ENCODE measurements around the gene CPT1B. TPM values are rescaled to one million over a fixed set of nuclear protein-coding genes. Genes with fewer than 3 reads are reported as not detected.
A peak's percentile ranks its signal among the peaks of the same experiment; 100 is the strongest.

CPT1B gene
- total and polyA plus RNA-seq, 10 of the 15 experiments (the other 5 are each of a cell fraction or from before 2014, with no cell fraction given), result 3.5 to 54.0 (median 21.7) TPM

GRCh38 chr22:50621356-50621880, 43.2 kb upstream of the CPT1B start (continued):
- no peak; the same call in 1 of the 2 replicates for TF ChIP-seq IKZF1 (conservative IDR thresholded peaks at IDR 0.05)
- TF ChIP-seq POLR2AphosphoS2 (IDR thresholded peaks at IDR 0.05; ENCODE audit: low read depth, low read length), result no peak
- no peak for TF ChIP-seq TCF3 (IDR thresholded peaks at IDR 0.05; ENCODE audit: borderline replicate concordance, insufficient read depth, low read depth, low read length)
- peak; percentile 17; the same call in 1 of the 2 replicates for TF ChIP-seq DPF2 (IDR thresholded peaks at IDR 0.05)
- no peak for TF ChIP-seq USF1 (IDR thresholded peaks at IDR 0.05; ENCODE audit: borderline replicate concordance, extremely low read length, insufficient read depth, low read depth, low read length)
- TF ChIP-seq YY1 (IDR thresholded peaks at IDR 0.05; ENCODE audit: low read depth, low read length), result 0 out of 2 replicates have a peak, but pooled peaks have one; percentile 10

DNA sequence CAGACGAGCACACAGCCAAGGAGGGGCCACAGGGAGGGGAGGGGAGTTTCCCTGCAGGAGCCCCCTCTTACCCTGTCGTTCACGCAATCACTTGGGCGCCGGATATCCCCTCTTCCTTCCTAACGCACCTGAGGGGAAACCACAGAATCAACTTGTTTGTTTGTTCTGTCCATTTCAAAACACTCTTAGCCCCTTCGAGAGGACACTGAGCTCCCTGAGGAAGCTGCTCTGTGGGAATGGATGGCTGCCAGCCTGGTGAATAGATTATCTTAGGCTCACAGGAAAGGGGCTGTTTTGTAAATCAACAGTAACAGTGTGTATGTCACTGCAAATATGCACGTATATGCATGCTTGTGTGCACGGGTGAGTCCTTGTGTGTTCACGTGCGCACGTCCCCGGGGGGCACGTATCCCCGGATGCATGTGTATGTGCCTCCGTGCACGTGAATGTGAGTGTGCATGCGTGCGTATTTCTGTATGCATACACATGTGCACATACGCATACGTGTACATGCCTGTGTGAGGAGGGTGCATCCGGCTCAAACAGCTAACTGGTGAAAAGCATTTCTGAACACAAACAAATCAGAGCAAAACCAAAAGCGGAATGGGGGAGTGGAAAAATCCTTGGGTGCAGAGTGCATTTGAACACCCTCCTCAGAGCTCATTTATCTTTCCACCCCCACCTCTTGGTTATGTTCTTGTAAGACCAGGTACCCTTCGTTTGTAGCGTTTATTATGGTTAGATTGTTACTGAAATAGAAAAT, 42.5 kb upstream of the CPT1B start:
- H3K9ac ChIP-seq (ENCODE audit: control insufficient read depth, insufficient read depth, low read length), result peak overlapping the region; percentile 84
- ChIA-PET SMC1A (ENCODE audit: uncharacterized antibody, unreplicated experiment) (interaction anchor here (0.7 to 3.4 kb wide), 26 partner anchors 12 to 380 kb away, joined by 3 to 20 read pairs (median 4); partner anchors contain the start of genes CHKB, LMF2, NCAPH2 and SCO2), CTCF (interaction anchor here (0.5 to 3.5 kb wide), 53 partner anchors 9 to 472 kb away, joined by 3 to 32 read pairs (median 6); partner anchors contain the start of genes KLHDC7B, LMF2, NCAPH2 and PLXNB2), POLR2A (interaction anchor here (0.5 to 2.1 kb wide), 13 partner anchors 22 to 370 kb away, joined by 3 to 11 read pairs (median 4); partner anchors contain the start of genes HDAC10, LMF2, NCAPH2 and SCO2), RAD21 (ENCODE audit: unreplicated experiment) (interaction anchor here (0.5 to 4.0 kb wide), 32 partner anchors 12 to 808 kb away, joined by 3 to 43 read pairs (median 4); partner anchors contain the start of genes CHKB, HDAC10, LMF2 and NCAPH2)
- H3K79me2 ChIP-seq (ENCODE audit: control insufficient read depth, insufficient read depth, low read length), result no peaks in the 10 kb centered on the region
- peak overlapping the region; percentile 87 for H2AFZ ChIP-seq (ENCODE audit: control insufficient read depth, low read depth, low read length)
- ATAC-seq (peak; percentile 86), FAIRE-seq (peak; percentile 7), DNase-seq (ENCODE audit: low read depth, low spot score) (peak; percentile 86)
- in situ Hi-C loops (cut with MboI), result loop anchor here (5.0 kb wide), 1 partner anchor 93 kb away; the partner anchor contains the start of gene SCO2
- H3K4me1 ChIP-seq (ENCODE audit: control insufficient read depth, insufficient read depth, low read length), result peaks cover 28% of the 10 kb centered on the region
- H3K27ac ChIP-seq (ENCODE audit: control insufficient read depth, insufficient read depth), result peak overlapping the region; percentile 97
- H4K20me1 ChIP-seq (ENCODE audit: control insufficient read depth, insufficient read depth), result no peaks in the 10 kb centered on the region
- intact Hi-C loops (cut with micrococcal nuclease; ENCODE audit: unreplicated experiment), result loop anchor here (1.0 to 5.0 kb wide), 4 partner anchors 72 to 378 kb away; no protein-coding TSS in a partner anchor
- H3K4me2 ChIP-seq (ENCODE audit: control insufficient read depth, insufficient read depth), result peak overlapping the region; percentile 100
- no peaks in the 10 kb centered on the region for H3K9me3 ChIP-seq (replicated peaks; ENCODE audit: control insufficient read depth, insufficient read depth, low read length)
- no TSS peak for BruUV-seq (replicated peaks)
- no peaks in the 10 kb centered on the region for H3K27me3 ChIP-seq (replicated peaks in 1 of 2; ENCODE audit: control insufficient read depth in 2 of 2, insufficient read depth in 2 of 2, low read length in 1 of 2)
- H3K4me3 ChIP-seq, result peak overlapping the region; percentile 70
- under 1% methylated on average over 24 of the region's 25 CpGs for WGBS (ENCODE audit: insufficient coverage, insufficient replicate concordance, low lambda C conversion rate, missing lambda C conversion rate)
- H3K36me3 ChIP-seq (ENCODE audit: control insufficient read depth in 2 of 2, insufficient read depth in 2 of 2, low read length in 1 of 2), result no peaks in the 10 kb centered on the region; a peak in 2 of 4 replicates
- TF ChIP-seq MTA3 (IDR thresholded peaks at IDR 0.05; ENCODE audit: borderline replicate concordance, low read length) (no peak), CBFB (IDR thresholded peaks at IDR 0.05; ENCODE audit: low read depth) (0 out of 2 replicates have a peak, but pooled peaks have one; percentile 10), ZNF274 (IDR thresholded peaks at IDR 0.05; ENCODE audit: insufficient read depth, insufficient read length) (no peak), E4F1 (IDR thresholded peaks at IDR 0.05; ENCODE audit: borderline replicate concordance, partially characterized antibody) (no peak), ATF2 (IDR thresholded peaks at IDR 0.05; ENCODE audit: low read length) (no peak; the same call in 1 of the 2 replicates), ASH2L (IDR thresholded peaks at IDR 0.05; ENCODE audit: borderline replicate concordance, low read depth) (no peak)
